Ovary (tissue), 9 donors: ENCODE results near the gene SUPT20H. TPM values are rescaled to one million over a fixed set of nuclear protein-coding genes. Genes with fewer than 3 reads are reported as not detected.
A peak's percentile ranks its signal among the peaks of the same experiment; 100 is the strongest.

Experiments used
- DNase-seq, 5 donors: peaks; one replicate each; pipeline ENCODE4 v3.0.0-alpha.2; 2019 to 2020
- H3K27ac ChIP-seq, 2 donors: fragments of 200-600 bp; one replicate each; pipeline versions ENCODE4 v1.5.1 to v1.8.0; 2019 to 2022
- H3K27me3 ChIP-seq: fragments of 200-600 bp; one replicate; pipeline ENCODE4 v1.8.0; 2022
- H3K36me3 ChIP-seq: fragments of 200-600 bp; sonication (generic); one replicate; pipeline ENCODE4 v1.5.1; 2019
- H3K4me1 ChIP-seq: one replicate; pipeline ENCODE4 v1.8.1; 2013; ENCODE audit warnings: mild to moderate bottlenecking, moderate library complexity; ENCODE audit not compliant: insufficient read depth
- H3K4me3 ChIP-seq: fragments of 200-600 bp; sonication (generic); one replicate; pipeline ENCODE4 v1.5.1; 2017
- H3K9me3 ChIP-seq, 2 donors: fragments of 200-600 bp in 1 of 2; sonication (generic) in 1 of 2; one replicate each; pipeline versions ENCODE4 v1.5.1 to v1.8.1; 2013 to 2019; ENCODE audit warnings: mild to moderate bottlenecking in 1 of 2, moderate library complexity in 1 of 2
- EP300 ChIP-seq: sonication (generic); formaldehyde crosslinking; IDR thresholded peaks from one replicate; pipeline ENCODE4 v1.6.1; 2017; ENCODE audit warnings: antibody characterized with exemption
- POLR2A ChIP-seq: fragments of 450-650 bp; IDR thresholded peaks from one replicate; pipeline ENCODE4 v1.6.1; 2017; ENCODE audit warnings: antibody characterized with exemption, mild to moderate bottlenecking, moderate library complexity
- WGBS, 3 donors: extraction: QIAGEN DNeasy Blood & Tissue Kit in 1 of 3; methylation state at CpG; one replicate each; pipeline versions ENCODE4 v1.1.5 to v1.1.7; 2013 to 2017; 5-methylcytosine and 5-hydroxymethylcytosine counted together
- intact Hi-C, 4 donors: fragments of 100-400 bp; cut with DNase I; formaldehyde crosslinking; loops; one replicate each; pipeline versions ENCODE4 v1.11.0 to v1.15.1; 2022 to 2023
- polyA plus RNA-seq, 2 donors: library from polyadenylated mRNA; stranded (reverse); fragments of 200-250 nt in 1 of 2; fragments of 350-450 nt in 1 of 2; fragmentation: Illumina TruSeq in 1 of 2; extraction: RNeasy Lipid Tissue Mini Kit (QIAGEN cat#74804) in 1 of 2; gene quantifications; one replicate each; pipeline ENCODE4 v1.2.3, GENCODE V29; 2013 to 2014
- total RNA-seq, 7 donors: library from RNA; depleted of rRNA in 2 of 7; stranded (reverse); fragments of >200 nt in 2 of 7; fragmentation: NEBNext Ultra II Directional in 3 of 7; extraction: Animal tissue kit (Norgen Biotek cat#: 25700) in 3 of 7; gene quantifications; one replicate each; pipeline versions ENCODE4 v1.1.0 to v1.2.4, GENCODE V29; 2016 to 2023
- TF ChIP-seq, protein P1 (sequence below), 3 donors: fragments of 450-650 bp in 2 of 3; fragments of 200-600 bp in 1 of 3; IDR thresholded peaks; one replicate each; pipeline versions ENCODE4 v1.5.1 to v1.8.0; 2016 to 2022; ENCODE audit warnings: antibody characterized with exemption in 3 of 3, mild to moderate bottlenecking in 1 of 3
- donor health status: DM: no; HTN: no; CAD: no; lungs with moderate emphysema.
- donor health status: DM: no; HTN: no; CAD: no.
- donor health status: Bipolar disorder and iron deficiency.
- donor health status: DM: yes; HTN: yes; CAD: no.
- donor health status: DM: no; HTN: no; CAD: no.
- donor health status: DM: yes; HTN: yes; CAD: no.

Gene SUPT20H
- total and polyA plus RNA-seq, 9 donors = 31.7 to 108 (median 50.9) TPM

DNA sequence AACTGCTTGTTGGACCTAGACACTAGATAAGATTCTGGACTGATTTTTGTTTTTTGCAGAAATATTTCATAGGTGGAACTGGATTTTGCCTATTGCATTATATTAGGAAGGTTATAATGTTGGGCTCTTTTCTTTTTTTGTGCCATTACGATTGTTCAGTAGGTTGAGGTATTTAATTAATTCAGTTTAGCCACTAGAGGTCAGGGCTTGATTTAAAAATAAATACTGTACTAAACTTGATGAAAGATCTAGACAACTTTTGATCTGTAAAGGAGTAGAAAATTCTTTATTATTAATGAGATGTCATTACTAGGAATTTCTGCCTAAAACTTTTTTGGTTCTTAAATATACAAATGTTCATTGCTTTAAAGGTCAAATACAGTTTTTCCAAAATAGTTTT is 15.2 kb upstream of the SUPT20H start:
- Histone ChIP-seq H3K4me3 (no peak overlapping the region), H3K27me3 (no peaks in the 10 kb centered on the region), H3K27ac (no peak overlapping the region), H3K9me3 (no peaks in the 10 kb centered on the region), H3K4me1 (no peaks in the 10 kb centered on the region), H3K36me3 (no peaks in the 10 kb centered on the region)
- WGBS, 3 donors = 0 to 15% (median 6%) methylated on average over 1 of the region's 1 CpG
- intact Hi-C loops = no loop called here
- no peak for DNase-seq
- TF ChIP-seq, protein P1, sequence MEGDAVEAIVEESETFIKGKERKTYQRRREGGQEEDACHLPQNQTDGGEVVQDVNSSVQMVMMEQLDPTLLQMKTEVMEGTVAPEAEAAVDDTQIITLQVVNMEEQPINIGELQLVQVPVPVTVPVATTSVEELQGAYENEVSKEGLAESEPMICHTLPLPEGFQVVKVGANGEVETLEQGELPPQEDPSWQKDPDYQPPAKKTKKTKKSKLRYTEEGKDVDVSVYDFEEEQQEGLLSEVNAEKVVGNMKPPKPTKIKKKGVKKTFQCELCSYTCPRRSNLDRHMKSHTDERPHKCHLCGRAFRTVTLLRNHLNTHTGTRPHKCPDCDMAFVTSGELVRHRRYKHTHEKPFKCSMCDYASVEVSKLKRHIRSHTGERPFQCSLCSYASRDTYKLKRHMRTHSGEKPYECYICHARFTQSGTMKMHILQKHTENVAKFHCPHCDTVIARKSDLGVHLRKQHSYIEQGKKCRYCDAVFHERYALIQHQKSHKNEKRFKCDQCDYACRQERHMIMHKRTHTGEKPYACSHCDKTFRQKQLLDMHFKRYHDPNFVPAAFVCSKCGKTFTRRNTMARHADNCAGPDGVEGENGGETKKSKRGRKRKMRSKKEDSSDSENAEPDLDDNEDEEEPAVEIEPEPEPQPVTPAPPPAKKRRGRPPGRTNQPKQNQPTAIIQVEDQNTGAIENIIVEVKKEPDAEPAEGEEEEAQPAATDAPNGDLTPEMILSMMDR (IDR thresholded peaks at IDR 0.05) = peak in 1 of 3 donors; percentile 12
- no peak for TF ChIP-seq EP300

DNA sequence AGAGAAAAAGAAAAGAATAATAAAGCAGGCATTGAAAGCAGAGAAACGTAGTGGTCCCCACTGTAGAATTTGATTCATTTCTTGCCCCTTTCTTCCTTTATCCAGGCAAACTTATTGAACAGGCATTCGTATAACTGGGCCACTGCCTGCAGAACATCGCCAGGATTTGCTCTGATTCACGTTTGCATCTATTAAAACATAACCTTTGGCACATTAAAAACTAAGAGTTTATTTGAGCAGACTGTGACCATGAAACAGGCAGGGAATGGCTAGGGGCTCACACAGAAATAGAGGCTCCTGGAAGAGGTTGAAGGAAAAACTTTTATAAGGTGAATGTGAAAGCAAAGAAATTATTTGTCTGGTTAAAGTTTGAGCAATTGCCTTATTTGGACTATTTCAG is 12.5 kb upstream of the SUPT20H start:
- Histone ChIP-seq H3K4me3 (no peak overlapping the region), H3K27ac (no peak overlapping the region), H3K36me3 (no peaks in the 10 kb centered on the region), H3K27me3 (no peaks in the 10 kb centered on the region), H3K9me3 (no peaks in the 10 kb centered on the region), H3K4me1 (no peaks in the 10 kb centered on the region)
- intact Hi-C loops = no loop called here
- TF ChIP-seq POLR2A (no peak), EP300 (no peak)
- 27 to 51% (median 43%) methylated on average over 4 of the region's 4 CpGs for WGBS, 3 donors
- DNase-seq = no peak

DNA sequence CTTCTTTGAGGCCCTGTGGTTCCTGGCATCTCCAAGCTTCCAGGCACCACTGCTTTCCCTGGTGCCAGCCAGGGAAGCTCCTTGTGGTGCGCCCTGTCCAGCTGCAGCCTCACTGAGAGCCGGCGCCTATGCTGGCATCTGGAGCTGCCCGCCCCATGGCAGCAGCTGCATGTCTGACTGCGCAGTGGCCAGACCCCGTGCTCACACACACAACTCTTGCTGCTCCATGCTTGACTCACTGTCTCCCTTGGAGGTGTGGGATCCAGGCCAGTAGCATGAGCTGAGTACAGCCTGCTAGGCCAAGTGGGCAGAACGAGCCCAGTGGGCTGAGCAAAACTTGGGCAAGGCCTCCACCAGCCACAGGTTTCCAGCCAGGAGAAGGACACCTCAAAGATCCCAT is 11.5 kb upstream of the SUPT20H start:
- WGBS, 3 donors = 83 to 99% (median 93%) methylated on average over 1 to 7 of the region's 7 CpGs
- Histone ChIP-seq H3K9me3 (no peaks in the 10 kb centered on the region), H3K27me3 (no peaks in the 10 kb centered on the region), H3K36me3 (no peaks in the 10 kb centered on the region), H3K4me3 (no peak overlapping the region), H3K27ac (no peak overlapping the region), H3K4me1 (no peaks in the 10 kb centered on the region)
- TF ChIP-seq, protein P1 (IDR thresholded peaks at IDR 0.05) = no peak
- TF ChIP-seq POLR2A (no peak), EP300 (no peak)
- intact Hi-C loops = no loop called here
- DNase-seq = no peak

DNA sequence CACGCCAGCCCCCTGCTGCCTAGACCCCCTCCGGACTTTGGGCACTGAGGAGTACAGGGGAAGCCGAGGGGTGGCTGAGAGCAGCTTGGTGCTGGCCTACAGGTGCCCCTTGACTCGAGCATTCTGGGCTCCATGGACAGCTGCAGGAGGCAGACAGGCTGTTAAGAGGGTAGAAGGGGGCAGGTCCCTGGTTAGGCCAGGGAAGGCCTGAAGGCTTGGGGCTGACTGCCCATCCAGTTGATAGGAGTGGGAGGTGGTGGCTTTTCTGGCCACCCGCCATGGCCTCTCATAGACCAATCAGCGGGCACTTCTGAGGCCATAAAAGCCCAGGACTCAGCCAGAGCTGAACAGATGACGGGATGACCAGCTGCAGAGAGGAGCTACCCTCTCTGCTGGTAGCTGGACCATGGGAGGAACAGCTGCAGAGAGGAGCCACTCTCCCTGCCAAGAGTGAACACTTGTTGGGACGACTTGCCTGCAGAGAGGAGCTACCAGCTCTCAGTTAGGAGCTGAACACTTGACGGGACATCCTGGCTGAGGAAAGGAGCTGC is 10.7 kb upstream of the SUPT20H start:
- no peak overlapping the region for H3K27ac ChIP-seq
- H3K4me3 ChIP-seq = no peak overlapping the region
- intact Hi-C loops = no loop called here
- no peak for DNase-seq
- TF ChIP-seq POLR2A (no peak), EP300 (no peak)
- TF ChIP-seq, protein P1 (IDR thresholded peaks at IDR 0.05) = no peak
- no peaks in the 10 kb centered on the region for H3K9me3 ChIP-seq
- no peaks in the 10 kb centered on the region for H3K27me3 ChIP-seq
- no peaks in the 10 kb centered on the region for H3K36me3 ChIP-seq
- no peaks in the 10 kb centered on the region for H3K4me1 ChIP-seq
- WGBS, 3 donors = 84 to 87% (median 86%) methylated on average over 8 to 9 of the region's 9 CpGs

DNA sequence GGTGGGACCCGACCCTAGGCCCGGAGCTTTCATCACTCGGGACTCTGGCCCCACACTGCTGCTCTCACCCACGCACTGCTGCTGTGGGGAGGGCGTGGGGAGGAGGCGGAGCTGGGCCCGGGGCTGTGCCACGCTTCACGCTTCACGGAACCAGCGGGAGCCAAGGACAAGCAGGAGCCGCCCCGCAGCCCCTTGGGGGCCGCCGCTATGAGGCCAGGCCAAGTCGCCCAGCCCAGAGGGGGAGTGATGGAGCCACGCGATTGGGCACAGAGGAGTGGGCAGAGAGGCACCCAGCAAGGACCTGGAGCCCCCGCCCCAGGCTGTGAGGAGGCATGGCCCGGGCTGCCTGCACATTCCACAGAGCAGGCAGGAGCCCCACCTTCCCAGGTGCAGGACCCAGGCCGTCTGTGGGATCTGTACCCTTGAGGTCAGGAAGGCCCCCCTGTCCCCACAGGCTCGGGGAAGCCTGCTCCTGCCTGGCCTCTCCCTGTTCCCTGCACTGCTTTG is 10.2 kb upstream of the SUPT20H start:
- DNase-seq = no peak
- no peaks in the 10 kb centered on the region for H3K36me3 ChIP-seq
- H3K4me1 ChIP-seq = no peaks in the 10 kb centered on the region
- intact Hi-C loops = no loop called here
- 82 to 89% (median 87%) methylated on average over 20 to 22 of the region's 22 CpGs for WGBS, 3 donors
- no peak overlapping the region for H3K27ac ChIP-seq
- H3K27me3 ChIP-seq = no peaks in the 10 kb centered on the region
- no peak for TF ChIP-seq POLR2A
- TF ChIP-seq EP300 = no peak
- TF ChIP-seq, protein P1 (IDR thresholded peaks at IDR 0.05) = no peak
- H3K9me3 ChIP-seq = no peaks in the 10 kb centered on the region
- no peak overlapping the region for H3K4me3 ChIP-seq
